ENCODE measurements around the gene PDE4B. TPM values are rescaled to one million over a fixed set of nuclear protein-coding genes. Genes with fewer than 3 reads are reported as not detected.
A peak's percentile ranks its signal among the peaks of the same experiment; 100 is the strongest.

PDE4B gene
- total and polyA plus RNA-seq, 3 experiments from 2014 or later = 29.7 to 34.5 (median 31.4) TPM

DNA sequence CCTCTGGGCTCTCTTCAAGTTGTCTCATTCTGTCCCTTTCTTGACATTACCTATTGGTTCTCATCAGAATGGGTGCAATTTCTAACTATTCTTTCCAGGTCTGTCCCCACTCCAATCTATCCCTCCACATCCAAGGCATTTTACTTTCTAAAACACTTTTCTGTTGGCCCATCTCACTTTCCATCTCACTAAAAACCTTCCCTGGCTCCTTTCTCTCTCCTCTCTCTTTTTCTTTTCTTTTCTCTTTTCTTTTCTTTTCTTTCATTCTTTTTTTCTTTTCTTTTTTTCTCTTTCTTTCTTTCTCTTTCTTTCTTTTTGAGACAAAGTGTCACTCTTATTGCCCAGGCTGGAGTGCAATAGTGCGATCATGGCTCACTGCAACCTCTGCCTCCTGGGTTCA, 462.1 kb downstream of the PDE4B start:
- H3K36me3 Mint-ChIP-seq = no peaks in the 10 kb centered on the region
- no peaks in the 10 kb centered on the region for H3K9me3 ChIP-seq (ENCODE audit: low read length)
- ChIA-PET CTCF (interaction anchor here (1.0 to 19.3 kb wide), 2 partner anchors 127 to 190 kb away, joined by 3 to 272 read pairs; no protein-coding TSS in a partner anchor), POLR2A (no interaction called here)
- H3K4me3 ChIP-seq (ENCODE audit: low read length) = no peak overlapping the region
- no peaks in the 10 kb centered on the region for H3K4me1 ChIP-seq (ENCODE audit: insufficient read depth, low read length)
- no peaks in the 10 kb centered on the region for H3K27me3 Mint-ChIP-seq
- no peaks in the 10 kb centered on the region for H3K36me3 ChIP-seq (ENCODE audit: insufficient read depth, low read length)
- peaks cover 6 to 30% (median 25%) of the 10 kb centered on the region in 3 donors for H3K4me1 Mint-ChIP-seq
- no peak overlapping the region for H3K4me3 Mint-ChIP-seq
- H3K27me3 ChIP-seq (ENCODE audit: insufficient read depth, low read length, poor library complexity, severe bottlenecking) = no peaks in the 10 kb centered on the region
- DNase-seq = no peak
- H3K27ac Mint-ChIP-seq = peak overlapping the region in 4 of 8 donors; percentile 26 to 85 (median 71)
- H3K27ac ChIP-seq (ENCODE audit: low read depth, low read length) = no peak overlapping the region
- no peaks in the 10 kb centered on the region for H3K9me3 Mint-ChIP-seq

DNA sequence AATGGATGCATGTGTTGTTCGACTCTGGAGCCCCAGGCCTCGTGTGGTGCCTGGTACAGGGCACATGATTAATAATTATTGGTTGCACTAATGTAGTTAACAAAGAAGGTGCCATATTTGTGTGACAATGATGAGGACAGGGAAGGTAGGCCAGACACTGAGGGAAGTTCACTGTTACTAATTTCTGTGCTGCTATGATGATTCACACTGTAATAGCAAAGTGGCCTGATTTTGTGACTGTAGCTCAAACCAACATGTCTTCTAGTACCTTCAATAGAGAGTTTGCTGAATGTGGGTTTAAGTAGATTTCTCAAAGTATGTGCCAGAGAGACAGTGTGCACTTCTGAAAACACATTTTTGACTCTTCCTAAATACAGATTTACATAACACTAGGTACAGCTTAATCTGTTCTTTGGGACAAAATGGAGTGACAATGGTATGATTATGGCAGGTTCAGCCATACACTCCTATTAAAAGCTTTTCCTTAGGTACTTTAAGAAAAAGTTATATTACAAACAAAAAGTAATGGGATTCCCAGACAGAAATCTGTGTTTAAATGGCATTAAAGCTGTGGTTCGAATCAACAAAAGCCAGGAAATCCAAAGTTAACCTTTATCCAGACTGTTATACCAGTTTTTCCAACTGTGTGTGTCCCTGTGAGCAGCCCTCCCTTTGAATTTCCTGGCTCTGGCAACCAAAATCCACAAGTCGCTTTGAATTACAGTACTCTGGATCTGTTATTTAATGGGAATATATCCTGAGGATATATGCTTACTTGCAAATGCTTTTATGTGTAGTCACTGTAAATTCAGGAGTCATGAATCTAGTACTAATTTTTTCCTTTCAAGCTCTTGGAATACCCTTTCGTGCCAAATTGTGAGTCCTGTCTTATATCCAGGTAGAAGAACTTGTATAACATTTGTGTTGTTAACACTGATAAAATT, 464.2 kb downstream of the PDE4B start:
- Mint-ChIP-seq H3K36me3 (no peaks in the 10 kb centered on the region), H3K27ac (peak overlapping the region in 2 of 8 donors; percentile 45 to 88), H3K9me3 (no peaks in the 10 kb centered on the region), H3K4me1 (peaks cover 7 to 44% (median 27%) of the 10 kb centered on the region in 3 donors), H3K4me3 (no peak overlapping the region), H3K27me3 (no peaks in the 10 kb centered on the region)
- ChIA-PET CTCF (interaction anchor here (0.7 to 19.3 kb wide), 5 partner anchors 10 to 188 kb away, joined by 3 to 272 read pairs (median 4); no protein-coding TSS in a partner anchor), POLR2A (no interaction called here)
- no peak overlapping the region for H3K4me3 ChIP-seq (ENCODE audit: low read length)
- no peaks in the 10 kb centered on the region for H3K36me3 ChIP-seq (ENCODE audit: insufficient read depth, low read length)
- DNase-seq = no peak
- H3K9me3 ChIP-seq (ENCODE audit: low read length) = no peaks in the 10 kb centered on the region
- no peaks in the 10 kb centered on the region for H3K27me3 ChIP-seq (ENCODE audit: insufficient read depth, low read length, poor library complexity, severe bottlenecking)
- H3K4me1 ChIP-seq (ENCODE audit: insufficient read depth, low read length) = peaks cover 11% of the 10 kb centered on the region
- H3K27ac ChIP-seq (ENCODE audit: low read depth, low read length) = no peak overlapping the region

DNA sequence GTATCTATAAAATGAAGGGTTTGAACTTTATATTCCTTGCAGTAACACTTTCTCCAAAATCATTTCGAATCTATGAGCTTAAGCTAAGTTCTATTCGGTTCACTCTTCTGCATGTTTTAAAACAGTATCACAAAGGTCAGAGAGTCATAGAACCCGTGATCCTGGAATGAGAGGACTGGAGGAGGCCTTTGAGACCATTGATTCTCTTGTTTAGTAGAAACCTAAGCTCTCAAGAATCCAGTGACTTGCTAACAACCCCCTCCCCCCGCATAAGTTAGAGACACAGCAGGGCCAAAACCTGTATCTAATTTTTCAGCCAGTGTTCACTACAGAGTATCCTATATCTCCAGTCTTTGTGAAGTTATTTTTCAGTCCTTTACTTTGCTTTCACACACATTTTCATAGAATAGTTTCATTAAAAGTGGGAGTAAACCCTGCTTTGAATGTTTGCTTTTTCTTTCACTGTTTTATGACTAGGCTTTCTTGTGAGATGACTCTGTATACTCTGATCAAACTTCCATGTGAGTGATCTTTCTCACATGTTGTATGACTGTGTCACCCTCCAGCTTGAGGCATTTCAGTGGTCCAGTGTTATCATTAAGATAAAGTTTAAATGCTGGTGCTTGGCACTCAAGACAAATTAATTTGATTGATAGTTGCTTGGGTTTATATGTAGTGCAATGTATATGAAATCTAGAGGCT, 465.9 kb downstream of the PDE4B start:
- no peak overlapping the region for H3K4me3 Mint-ChIP-seq
- no peak for DNase-seq
- peaks cover 7 to 49% (median 21%) of the 10 kb centered on the region in 3 donors for H3K4me1 Mint-ChIP-seq
- H3K27me3 ChIP-seq (ENCODE audit: insufficient read depth, low read length, poor library complexity, severe bottlenecking) = no peaks in the 10 kb centered on the region
- no peak overlapping the region for H3K27ac ChIP-seq (ENCODE audit: low read depth, low read length)
- no peaks in the 10 kb centered on the region for H3K36me3 Mint-ChIP-seq
- POLR2A ChIA-PET = interaction anchor here (0.7 kb wide), 1 partner anchor 113 kb away, joined by 3 read pairs; no protein-coding TSS in a partner anchor
- peaks cover 13% of the 10 kb centered on the region for H3K4me1 ChIP-seq (ENCODE audit: insufficient read depth, low read length)
- H3K4me3 ChIP-seq (ENCODE audit: low read length) = no peak overlapping the region
- H3K9me3 ChIP-seq (ENCODE audit: low read length) = no peaks in the 10 kb centered on the region
- no peaks in the 10 kb centered on the region for H3K27me3 Mint-ChIP-seq
- no peaks in the 10 kb centered on the region for H3K9me3 Mint-ChIP-seq
- no peak overlapping the region for H3K27ac Mint-ChIP-seq
- CTCF ChIA-PET = interaction anchor here (0.9 to 19.3 kb wide), 2 partner anchors 16 to 186 kb away, joined by 3 to 272 read pairs; no protein-coding TSS in a partner anchor
- H3K36me3 ChIP-seq (ENCODE audit: insufficient read depth, low read length) = no peaks in the 10 kb centered on the region

DNA sequence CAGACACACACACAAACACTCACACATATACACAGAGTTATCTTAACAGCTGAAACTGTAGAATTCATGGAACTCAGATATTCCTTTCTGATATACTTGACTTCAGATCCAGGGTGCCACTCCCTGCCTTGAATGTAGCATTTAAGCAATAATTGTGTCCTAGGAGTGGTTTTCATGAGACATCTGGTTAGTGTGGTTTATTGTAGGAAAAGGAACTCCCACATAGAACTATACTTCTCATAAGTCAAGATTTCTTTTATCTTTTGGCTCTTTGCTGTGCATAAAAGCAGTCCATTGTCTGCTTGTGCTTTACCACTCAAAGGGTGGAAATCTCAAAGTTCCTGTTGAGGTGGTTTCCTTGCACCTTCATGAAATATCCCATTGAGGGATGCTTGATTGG, 468.7 kb downstream of the PDE4B start:
- Histone ChIP-seq H3K9me3 (ENCODE audit: low read length) (no peaks in the 10 kb centered on the region), H3K4me3 (ENCODE audit: low read length) (no peak overlapping the region), H3K36me3 (ENCODE audit: insufficient read depth, low read length) (no peaks in the 10 kb centered on the region), H3K4me1 (ENCODE audit: insufficient read depth, low read length) (peaks cover 13% of the 10 kb centered on the region), H3K27ac (ENCODE audit: low read depth, low read length) (no peak overlapping the region), H3K27me3 (ENCODE audit: insufficient read depth, low read length, poor library complexity, severe bottlenecking) (no peaks in the 10 kb centered on the region)
- ChIA-PET CTCF (interaction anchor here (1.5 kb wide), 1 partner anchor 184 kb away, joined by 5 read pairs; no protein-coding TSS in a partner anchor), POLR2A (no interaction called here)
- Mint-ChIP-seq H3K27ac (peak overlapping the region in 4 of 8 donors; percentile 6 to 67 (median 18)), H3K27me3 (no peaks in the 10 kb centered on the region), H3K4me3 (peak overlapping the region in 2 of 7 donors; percentile 9 to 12), H3K9me3 (no peaks in the 10 kb centered on the region), H3K36me3 (peaks cover 0 to 2% (median 0%) of the 10 kb centered on the region in 3 donors), H3K4me1 (peaks cover 6 to 43% (median 19%) of the 10 kb centered on the region in 3 donors)
- DNase-seq = no peak

DNA sequence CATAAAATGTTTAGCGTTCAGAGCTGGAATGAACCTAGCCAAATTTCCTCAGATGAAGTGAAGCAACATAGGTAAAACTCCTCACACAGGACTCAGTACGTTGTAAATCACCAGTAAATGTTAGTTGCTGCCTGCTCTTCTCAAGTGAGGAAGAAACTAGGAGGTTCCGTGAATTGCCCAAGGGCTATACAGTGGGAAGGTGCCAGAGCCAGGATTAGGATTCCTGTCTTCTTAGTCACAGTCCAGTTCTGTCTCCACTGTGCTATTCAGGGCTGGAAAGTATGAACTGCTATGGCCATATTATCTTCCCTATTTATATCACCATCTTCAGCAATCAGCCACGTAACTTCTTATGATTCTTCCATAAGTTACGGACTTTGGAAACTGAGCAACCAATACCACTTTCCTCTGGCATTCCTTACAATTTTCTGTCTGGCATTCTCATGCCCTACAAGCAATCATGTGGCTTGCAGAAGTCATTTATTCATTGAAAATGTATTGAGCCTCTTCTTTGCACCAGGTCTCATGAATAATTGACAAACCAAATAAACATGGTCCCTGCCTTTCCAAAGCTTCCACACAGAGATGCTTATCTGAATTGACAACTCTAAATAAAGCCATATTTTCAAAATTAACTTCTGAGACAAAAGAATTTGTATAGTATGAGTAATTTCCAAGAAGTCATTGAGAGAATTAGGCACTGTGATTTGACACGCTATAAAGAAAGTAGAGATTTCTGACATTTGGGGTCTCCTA, 469.7 kb downstream of the PDE4B start:
- H3K4me3 Mint-ChIP-seq = no peak overlapping the region
- H3K36me3 ChIP-seq (ENCODE audit: insufficient read depth, low read length) = no peaks in the 10 kb centered on the region
- H3K27me3 Mint-ChIP-seq = no peaks in the 10 kb centered on the region
- no peak for DNase-seq
- ChIA-PET POLR2A (no interaction called here), CTCF (interaction anchor here (1.5 kb wide), 1 partner anchor 183 kb away, joined by 5 read pairs; no protein-coding TSS in a partner anchor)
- no peak overlapping the region for H3K4me3 ChIP-seq (ENCODE audit: low read length)
- no peaks in the 10 kb centered on the region for H3K9me3 Mint-ChIP-seq
- H3K4me1 Mint-ChIP-seq = peaks cover 12 to 50% (median 24%) of the 10 kb centered on the region in 3 donors
- no peak overlapping the region for H3K27ac Mint-ChIP-seq
- no peaks in the 10 kb centered on the region for H3K9me3 ChIP-seq (ENCODE audit: low read length)
- H3K27ac ChIP-seq (ENCODE audit: low read depth, low read length) = no peak overlapping the region
- H3K27me3 ChIP-seq (ENCODE audit: insufficient read depth, low read length, poor library complexity, severe bottlenecking) = no peaks in the 10 kb centered on the region
- peaks cover 0 to 2% (median 0%) of the 10 kb centered on the region in 3 donors for H3K36me3 Mint-ChIP-seq
- H3K4me1 ChIP-seq (ENCODE audit: insufficient read depth, low read length) = peaks cover 13% of the 10 kb centered on the region

DNA sequence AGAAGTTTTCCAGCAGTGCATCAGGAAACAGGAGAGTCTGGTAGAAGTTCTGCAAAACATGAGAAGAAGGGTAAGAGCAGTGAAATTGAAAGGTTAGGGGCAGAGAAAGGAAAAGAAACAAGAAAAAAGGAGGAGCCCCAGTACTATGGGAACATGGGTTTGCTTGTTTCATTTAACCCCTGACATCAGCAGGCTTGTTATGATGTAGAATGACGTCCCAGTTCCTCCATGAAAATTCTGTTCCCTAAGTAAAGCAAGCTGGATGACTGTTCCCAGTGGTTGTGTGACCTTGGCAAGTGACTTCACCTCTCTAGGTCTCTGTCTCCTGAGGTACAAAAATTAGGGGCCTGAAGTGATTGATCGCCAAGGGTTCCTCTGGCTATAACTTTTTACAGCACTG, 472.6 kb downstream of the PDE4B start:
- Mint-ChIP-seq H3K27me3 (peaks cover 0 to 2% of the 10 kb centered on the region in 2 donors), H3K36me3 (peaks cover 0 to 2% (median 0%) of the 10 kb centered on the region in 3 donors), H3K4me3 (no peak overlapping the region), H3K4me1 (peaks cover 12 to 48% (median 24%) of the 10 kb centered on the region in 3 donors), H3K9me3 (no peaks in the 10 kb centered on the region), H3K27ac (peak overlapping the region in 2 of 8 donors; percentile 4 to 66)
- Histone ChIP-seq H3K4me3 (ENCODE audit: low read length) (no peak overlapping the region), H3K9me3 (ENCODE audit: low read length) (no peaks in the 10 kb centered on the region), H3K36me3 (ENCODE audit: insufficient read depth, low read length) (no peaks in the 10 kb centered on the region), H3K27me3 (ENCODE audit: insufficient read depth, low read length, poor library complexity, severe bottlenecking) (no peaks in the 10 kb centered on the region), H3K27ac (ENCODE audit: low read depth, low read length) (no peak overlapping the region), H3K4me1 (ENCODE audit: insufficient read depth, low read length) (peaks cover 13% of the 10 kb centered on the region)
- CTCF ChIA-PET = interaction anchor here (2.8 to 5.4 kb wide), 2 partner anchors 10 to 180 kb away, joined by 9 to 25 read pairs; no protein-coding TSS in a partner anchor
- no peak for DNase-seq
- POLR2A ChIA-PET = no interaction called here

DNA sequence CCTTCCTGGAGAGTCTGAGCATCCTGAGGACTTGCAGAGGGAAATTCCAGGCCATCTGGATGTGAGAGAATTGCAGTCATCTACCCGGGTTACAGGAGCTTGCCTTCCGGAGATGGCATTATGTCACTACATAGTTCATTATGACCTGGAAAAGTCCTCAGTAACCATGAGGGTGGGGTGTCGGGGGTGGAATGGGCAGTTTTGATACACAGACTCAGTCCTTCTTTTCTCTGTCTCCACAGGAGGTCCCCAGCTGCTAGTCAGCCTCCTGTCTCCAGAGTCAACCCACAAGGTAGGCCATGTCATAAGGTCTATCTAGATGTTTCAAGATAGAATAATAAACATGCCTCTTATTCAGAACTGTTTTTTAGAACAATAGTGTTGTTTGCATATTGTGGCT, 473.1 kb downstream of the PDE4B start:
- H3K4me3 Mint-ChIP-seq = no peak overlapping the region
- CTCF ChIA-PET = interaction anchor here (2.8 to 5.4 kb wide), 2 partner anchors 9 to 180 kb away, joined by 9 to 25 read pairs; no protein-coding TSS in a partner anchor
- peaks cover 12 to 42% (median 23%) of the 10 kb centered on the region in 3 donors for H3K4me1 Mint-ChIP-seq

More for the DNA sequence above, 473.1 kb downstream of the PDE4B start:
- Histone ChIP-seq H3K9me3 (ENCODE audit: low read length) (no peaks in the 10 kb centered on the region), H3K36me3 (ENCODE audit: insufficient read depth, low read length) (no peaks in the 10 kb centered on the region), H3K4me3 (ENCODE audit: low read length) (no peak overlapping the region), H3K27me3 (ENCODE audit: insufficient read depth, low read length, poor library complexity, severe bottlenecking) (no peaks in the 10 kb centered on the region), H3K4me1 (ENCODE audit: insufficient read depth, low read length) (peaks cover 13% of the 10 kb centered on the region), H3K27ac (ENCODE audit: low read depth, low read length) (no peak overlapping the region)
- H3K9me3 Mint-ChIP-seq = no peaks in the 10 kb centered on the region
- no peak for DNase-seq
- POLR2A ChIA-PET = no interaction called here
- peaks cover 0 to 2% (median 0%) of the 10 kb centered on the region in 3 donors for H3K36me3 Mint-ChIP-seq
- H3K27me3 Mint-ChIP-seq = peaks cover 0 to 2% of the 10 kb centered on the region in 2 donors
- H3K27ac Mint-ChIP-seq = peak overlapping the region in 5 of 8 donors; percentile 17 to 67 (median 52)

Data from CD8-positive, alpha-beta memory T cell (primary cell).